ENCODE results near the gene CD101. TPM values are rescaled to one million over a fixed set of nuclear protein-coding genes. Genes with fewer than 3 reads are reported as not detected.

CD101 gene
- total and polyA plus RNA-seq, 2 experiments from 2014 or later: 1.2 to 1.3 TPM

DNA sequence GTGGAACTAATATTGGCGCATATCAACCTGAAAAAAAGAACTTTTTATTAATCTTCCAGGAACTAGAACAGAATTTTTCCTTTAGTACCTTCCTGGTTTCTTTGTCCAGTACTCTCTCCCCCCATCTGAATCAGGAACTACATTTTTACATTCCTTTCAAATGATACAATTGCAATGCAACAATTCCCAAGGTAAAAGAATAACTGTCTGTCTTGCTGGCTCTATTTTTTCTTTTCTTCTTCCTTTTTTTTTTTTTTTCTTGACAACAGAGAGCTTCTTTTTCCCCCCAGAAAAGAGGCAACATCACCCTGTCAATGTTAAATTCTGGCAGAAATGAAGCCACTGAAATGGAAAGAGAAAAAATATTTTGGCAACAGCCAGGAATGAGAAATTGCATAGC lies 4.5 kb upstream of the CD101 start:
- no peaks in the 10 kb centered on the region for H3K79me2 ChIP-seq (replicated peaks; ENCODE audit: insufficient read depth)
- no peak overlapping the region for H3K27ac Mint-ChIP-seq
- no peak overlapping the region for H3K4me3 ChIP-seq
- H2AFZ ChIP-seq: no peak overlapping the region
- peaks cover 8% of the 10 kb centered on the region for H3K4me1 Mint-ChIP-seq
- H3K36me3 Mint-ChIP-seq (ENCODE audit: low read depth): peaks cover 14% of the 10 kb centered on the region
- TF ChIP-seq ZNF331 (CRISPR knock-in tag; IDR thresholded peaks at IDR 0.05; ENCODE audit: low read depth) (no peak), EZH2 (IDR thresholded peaks at IDR 0.05; ENCODE audit: low read depth, unreplicated experiment) (no peak), JUNB (IDR thresholded peaks at IDR 0.05; ENCODE audit: unreplicated experiment) (no peak), ZNF114 (CRISPR knock-in tag; IDR thresholded peaks at IDR 0.05) (no peak), CREB1 (CRISPR knock-in tag; IDR thresholded peaks at IDR 0.05; ENCODE audit: low read depth) (no peak), NANOG (IDR thresholded peaks at IDR 0.05; ENCODE audit: borderline replicate concordance) (no peak)
- TF ChIP-seq, protein P1, sequence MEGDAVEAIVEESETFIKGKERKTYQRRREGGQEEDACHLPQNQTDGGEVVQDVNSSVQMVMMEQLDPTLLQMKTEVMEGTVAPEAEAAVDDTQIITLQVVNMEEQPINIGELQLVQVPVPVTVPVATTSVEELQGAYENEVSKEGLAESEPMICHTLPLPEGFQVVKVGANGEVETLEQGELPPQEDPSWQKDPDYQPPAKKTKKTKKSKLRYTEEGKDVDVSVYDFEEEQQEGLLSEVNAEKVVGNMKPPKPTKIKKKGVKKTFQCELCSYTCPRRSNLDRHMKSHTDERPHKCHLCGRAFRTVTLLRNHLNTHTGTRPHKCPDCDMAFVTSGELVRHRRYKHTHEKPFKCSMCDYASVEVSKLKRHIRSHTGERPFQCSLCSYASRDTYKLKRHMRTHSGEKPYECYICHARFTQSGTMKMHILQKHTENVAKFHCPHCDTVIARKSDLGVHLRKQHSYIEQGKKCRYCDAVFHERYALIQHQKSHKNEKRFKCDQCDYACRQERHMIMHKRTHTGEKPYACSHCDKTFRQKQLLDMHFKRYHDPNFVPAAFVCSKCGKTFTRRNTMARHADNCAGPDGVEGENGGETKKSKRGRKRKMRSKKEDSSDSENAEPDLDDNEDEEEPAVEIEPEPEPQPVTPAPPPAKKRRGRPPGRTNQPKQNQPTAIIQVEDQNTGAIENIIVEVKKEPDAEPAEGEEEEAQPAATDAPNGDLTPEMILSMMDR (conservative IDR thresholded peaks at IDR 0.05; ENCODE audit: low read depth in 2 of 2): no peak
- TF ChIP-seq, protein P2, sequence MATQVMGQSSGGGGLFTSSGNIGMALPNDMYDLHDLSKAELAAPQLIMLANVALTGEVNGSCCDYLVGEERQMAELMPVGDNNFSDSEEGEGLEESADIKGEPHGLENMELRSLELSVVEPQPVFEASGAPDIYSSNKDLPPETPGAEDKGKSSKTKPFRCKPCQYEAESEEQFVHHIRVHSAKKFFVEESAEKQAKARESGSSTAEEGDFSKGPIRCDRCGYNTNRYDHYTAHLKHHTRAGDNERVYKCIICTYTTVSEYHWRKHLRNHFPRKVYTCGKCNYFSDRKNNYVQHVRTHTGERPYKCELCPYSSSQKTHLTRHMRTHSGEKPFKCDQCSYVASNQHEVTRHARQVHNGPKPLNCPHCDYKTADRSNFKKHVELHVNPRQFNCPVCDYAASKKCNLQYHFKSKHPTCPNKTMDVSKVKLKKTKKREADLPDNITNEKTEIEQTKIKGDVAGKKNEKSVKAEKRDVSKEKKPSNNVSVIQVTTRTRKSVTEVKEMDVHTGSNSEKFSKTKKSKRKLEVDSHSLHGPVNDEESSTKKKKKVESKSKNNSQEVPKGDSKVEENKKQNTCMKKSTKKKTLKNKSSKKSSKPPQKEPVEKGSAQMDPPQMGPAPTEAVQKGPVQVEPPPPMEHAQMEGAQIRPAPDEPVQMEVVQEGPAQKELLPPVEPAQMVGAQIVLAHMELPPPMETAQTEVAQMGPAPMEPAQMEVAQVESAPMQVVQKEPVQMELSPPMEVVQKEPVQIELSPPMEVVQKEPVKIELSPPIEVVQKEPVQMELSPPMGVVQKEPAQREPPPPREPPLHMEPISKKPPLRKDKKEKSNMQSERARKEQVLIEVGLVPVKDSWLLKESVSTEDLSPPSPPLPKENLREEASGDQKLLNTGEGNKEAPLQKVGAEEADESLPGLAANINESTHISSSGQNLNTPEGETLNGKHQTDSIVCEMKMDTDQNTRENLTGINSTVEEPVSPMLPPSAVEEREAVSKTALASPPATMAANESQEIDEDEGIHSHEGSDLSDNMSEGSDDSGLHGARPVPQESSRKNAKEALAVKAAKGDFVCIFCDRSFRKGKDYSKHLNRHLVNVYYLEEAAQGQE (IDR thresholded peaks at IDR 0.05; ENCODE audit: unreplicated experiment): no peak
- TF ChIP-seq, protein P3, sequence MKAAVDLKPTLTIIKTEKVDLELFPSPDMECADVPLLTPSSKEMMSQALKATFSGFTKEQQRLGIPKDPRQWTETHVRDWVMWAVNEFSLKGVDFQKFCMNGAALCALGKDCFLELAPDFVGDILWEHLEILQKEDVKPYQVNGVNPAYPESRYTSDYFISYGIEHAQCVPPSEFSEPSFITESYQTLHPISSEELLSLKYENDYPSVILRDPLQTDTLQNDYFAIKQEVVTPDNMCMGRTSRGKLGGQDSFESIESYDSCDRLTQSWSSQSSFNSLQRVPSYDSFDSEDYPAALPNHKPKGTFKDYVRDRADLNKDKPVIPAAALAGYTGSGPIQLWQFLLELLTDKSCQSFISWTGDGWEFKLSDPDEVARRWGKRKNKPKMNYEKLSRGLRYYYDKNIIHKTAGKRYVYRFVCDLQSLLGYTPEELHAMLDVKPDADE (IDR thresholded peaks at IDR 0.05): no peak
- no peaks in the 10 kb centered on the region; the same call in 1 of the 2 replicates for H3K36me3 ChIP-seq (ENCODE audit: insufficient read depth)
- H3F3A ChIP-seq (replicated peaks; ENCODE audit: low read depth): no peaks in the 10 kb centered on the region
- H3K27me3 Mint-ChIP-seq (ENCODE audit: insufficient read depth, low read depth, poor library complexity): no peaks in the 10 kb centered on the region
- H3K27ac ChIP-seq (ENCODE audit: low read depth): no peak overlapping the region
- H3K27me3 ChIP-seq (ENCODE audit: insufficient read depth): no peaks in the 10 kb centered on the region
- H4K20me1 ChIP-seq (replicated peaks; ENCODE audit: insufficient read depth): no peaks in the 10 kb centered on the region
- H3K9me3 Mint-ChIP-seq: no peaks in the 10 kb centered on the region; the same call in 2 of the 3 replicates
- no peak for DNase-seq (ENCODE audit: low spot score)
- H3K4me1 ChIP-seq (ENCODE audit: insufficient read depth): no peaks in the 10 kb centered on the region
- ATAC-seq: no peak
- H3K4me3 Mint-ChIP-seq: no peak overlapping the region
- peaks cover 10% of the 10 kb centered on the region; the same call in 1 of the 2 replicates for H3K9me2 ChIP-seq (ENCODE audit: insufficient read depth)
- H3K4me2 ChIP-seq: no peak overlapping the region

DNA sequence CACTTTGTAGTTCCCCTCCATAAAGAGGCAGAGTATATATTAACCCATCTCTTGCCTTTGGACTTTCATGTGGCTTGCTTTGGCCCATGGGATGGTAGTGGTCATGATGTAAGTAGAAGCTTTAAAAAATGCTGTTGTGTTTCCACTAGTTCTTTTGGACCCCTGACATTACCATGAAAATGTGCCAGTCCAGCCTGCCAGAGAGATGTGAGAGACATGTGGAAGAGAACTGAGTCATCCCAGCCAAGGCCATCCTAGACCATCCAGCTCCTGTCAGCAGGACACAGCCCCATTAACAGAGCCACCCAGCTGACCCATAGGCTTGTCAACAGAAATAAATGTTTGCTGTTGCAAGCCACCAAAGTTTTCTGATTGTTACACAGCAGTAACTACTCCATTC lies 3.9 kb upstream of the CD101 start:
- H3K4me1 Mint-ChIP-seq: peaks cover 8% of the 10 kb centered on the region
- no peak overlapping the region for H3K4me3 Mint-ChIP-seq
- H3K27me3 ChIP-seq (ENCODE audit: insufficient read depth): no peaks in the 10 kb centered on the region
- DNase-seq (ENCODE audit: low spot score): no peak
- H2AFZ ChIP-seq: no peak overlapping the region
- peaks cover 10% of the 10 kb centered on the region; the same call in 1 of the 2 replicates for H3K9me2 ChIP-seq (ENCODE audit: insufficient read depth)
- no peaks in the 10 kb centered on the region for H4K20me1 ChIP-seq (replicated peaks; ENCODE audit: insufficient read depth)
- H3K9me3 Mint-ChIP-seq: no peaks in the 10 kb centered on the region; the same call in 2 of the 3 replicates
- peaks cover 10% of the 10 kb centered on the region for H3K36me3 Mint-ChIP-seq (ENCODE audit: low read depth)
- H3K27ac ChIP-seq (ENCODE audit: low read depth): no peak overlapping the region
- H3K4me3 ChIP-seq: no peak overlapping the region
- no peaks in the 10 kb centered on the region for H3K36me3 ChIP-seq (ENCODE audit: insufficient read depth)
- no peaks in the 10 kb centered on the region for H3K79me2 ChIP-seq (replicated peaks; ENCODE audit: insufficient read depth)
- no peaks in the 10 kb centered on the region for H3F3A ChIP-seq (replicated peaks; ENCODE audit: low read depth)
- H3K27me3 Mint-ChIP-seq (ENCODE audit: insufficient read depth, low read depth, poor library complexity): no peaks in the 10 kb centered on the region
- no peak for ATAC-seq
- no peaks in the 10 kb centered on the region for H3K4me1 ChIP-seq (ENCODE audit: insufficient read depth)
- H3K4me2 ChIP-seq: no peak overlapping the region
- H3K27ac Mint-ChIP-seq: no peak overlapping the region
- TF ChIP-seq, protein P1 (conservative IDR thresholded peaks at IDR 0.05; ENCODE audit: low read depth in 2 of 2): no peak
- TF ChIP-seq CREB1 (CRISPR knock-in tag; IDR thresholded peaks at IDR 0.05; ENCODE audit: low read depth) (no peak), STAT1 (IDR thresholded peaks at IDR 0.05; ENCODE audit: unreplicated experiment) (no peak), EZH2 (IDR thresholded peaks at IDR 0.05; ENCODE audit: low read depth, unreplicated experiment) (no peak), NANOG (IDR thresholded peaks at IDR 0.05; ENCODE audit: borderline replicate concordance) (no peak), ZNF114 (CRISPR knock-in tag; IDR thresholded peaks at IDR 0.05) (no peak), POLR2AphosphoS5 (IDR thresholded peaks at IDR 0.05; ENCODE audit: low read depth) (no peak), JUNB (IDR thresholded peaks at IDR 0.05; ENCODE audit: unreplicated experiment) (no peak), EZH2phosphoT487 (IDR thresholded peaks at IDR 0.05; ENCODE audit: unreplicated experiment) (no peak)
- TF ChIP-seq, protein P3 (IDR thresholded peaks at IDR 0.05): no peak

Measured in GM23338 (cell line).